GM21717 (cell line): ENCODE data around the gene ROR2.

Source experiments
- ATAC-seq: cut with Tn5 transposase; IDR thresholded peaks from one replicate; pipeline ENCODE4 v1.9.1; 2021; ENCODE audit warnings: mild to moderate bottlenecking, moderate library complexity; ENCODE audit not compliant: unreplicated experiment

The ROR2 gene

DNA sequence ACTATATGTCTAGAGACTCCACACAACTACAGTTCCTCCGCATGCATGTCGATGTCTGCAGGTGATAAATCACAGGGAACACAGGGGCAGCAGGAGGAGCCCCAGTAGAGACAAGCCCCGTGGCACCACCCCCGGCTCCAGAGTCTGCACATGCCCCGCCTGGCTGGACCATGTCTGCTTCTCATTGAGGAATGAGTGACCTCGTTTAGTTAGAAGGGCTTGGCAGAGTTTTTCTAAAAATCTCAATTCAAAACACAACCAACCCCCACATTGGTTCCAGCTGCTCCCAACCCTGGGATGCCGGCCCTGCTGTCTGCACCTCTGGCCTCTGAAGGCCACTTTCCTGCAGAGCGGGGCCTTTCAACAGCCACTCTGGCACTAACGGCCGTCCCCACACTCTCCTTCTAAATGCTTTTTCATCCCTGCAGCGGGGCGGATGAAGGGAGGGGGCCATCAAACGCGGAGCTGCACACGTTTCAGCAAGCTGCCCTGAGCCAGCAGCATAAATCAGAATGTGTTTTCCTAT, 106.3 kb downstream of the ROR2 start:
- no peak for ATAC-seq

DNA sequence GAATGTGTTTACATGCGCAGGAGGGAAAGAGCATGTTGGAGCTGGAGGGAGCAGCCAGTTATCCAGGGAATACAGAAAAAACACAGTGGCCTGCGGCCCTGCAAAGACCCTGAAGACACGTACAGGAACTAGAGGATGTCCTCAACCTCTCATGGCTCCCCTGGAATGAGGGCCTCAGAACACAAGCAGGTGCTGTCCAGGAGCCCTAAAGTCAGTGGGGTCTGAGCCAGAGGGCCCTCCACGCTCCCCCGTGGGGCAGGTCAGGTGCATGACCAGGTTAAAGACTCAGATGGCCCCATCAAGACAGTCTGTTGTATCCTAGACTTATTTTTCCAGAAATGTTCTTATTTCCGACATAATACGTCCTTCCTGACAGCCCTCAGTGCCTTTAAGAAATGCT, 106.9 kb downstream of the ROR2 start:
- no peak for ATAC-seq

DNA sequence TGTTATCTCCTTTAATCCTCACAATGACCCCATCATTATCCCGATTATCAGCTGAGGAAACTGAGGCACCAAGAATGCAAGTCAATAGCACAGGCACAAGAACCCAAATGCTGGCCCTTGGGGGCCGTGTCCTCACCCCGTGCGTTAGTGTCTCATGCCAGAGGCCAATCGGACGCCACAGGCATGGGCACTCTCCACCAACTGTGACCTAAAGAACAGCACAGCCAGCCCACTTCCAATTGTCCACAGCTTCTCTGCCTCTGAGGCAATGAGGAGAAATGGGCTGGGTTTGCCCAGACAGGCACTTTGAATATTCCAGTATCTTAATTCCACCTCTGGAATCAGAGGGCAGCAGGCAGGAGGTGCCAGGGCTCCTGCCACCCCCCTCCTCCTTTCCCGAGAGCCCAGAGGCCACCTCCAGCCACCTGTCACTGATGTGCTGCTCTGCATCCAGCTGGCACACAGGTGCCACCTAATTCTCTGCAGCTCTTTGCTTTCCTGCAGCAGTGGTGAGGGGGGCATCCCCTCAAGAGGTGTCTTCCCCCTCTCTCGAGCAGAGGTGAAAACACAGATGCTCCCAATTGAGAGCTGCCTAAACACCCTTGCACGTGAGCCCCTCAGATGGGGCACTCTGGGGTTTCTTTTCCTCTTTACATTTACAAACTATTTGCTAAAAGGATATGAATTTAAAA, 107.5 kb downstream of the ROR2 start:
- ATAC-seq = no peak

DNA sequence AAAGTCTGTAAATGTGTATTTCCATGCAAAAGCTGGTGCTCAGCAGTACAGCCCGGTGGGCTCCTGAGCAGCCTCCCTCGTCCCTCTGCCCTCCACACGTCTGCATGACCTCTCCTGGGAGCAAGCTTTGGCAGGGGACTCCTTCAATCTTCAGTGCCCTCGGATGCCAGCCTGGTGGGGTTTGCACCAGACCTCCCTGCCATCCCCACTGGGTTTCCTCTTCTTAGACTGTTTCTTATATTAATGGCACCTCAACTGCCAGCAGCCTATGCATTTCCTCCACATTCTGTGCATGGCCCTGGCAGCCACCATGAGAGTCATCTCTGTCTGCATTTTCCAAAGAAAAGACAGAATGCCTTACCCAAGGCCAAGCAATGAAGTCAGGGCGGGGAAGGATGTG, 108.4 kb downstream of the ROR2 start:
- ATAC-seq = no peak

DNA sequence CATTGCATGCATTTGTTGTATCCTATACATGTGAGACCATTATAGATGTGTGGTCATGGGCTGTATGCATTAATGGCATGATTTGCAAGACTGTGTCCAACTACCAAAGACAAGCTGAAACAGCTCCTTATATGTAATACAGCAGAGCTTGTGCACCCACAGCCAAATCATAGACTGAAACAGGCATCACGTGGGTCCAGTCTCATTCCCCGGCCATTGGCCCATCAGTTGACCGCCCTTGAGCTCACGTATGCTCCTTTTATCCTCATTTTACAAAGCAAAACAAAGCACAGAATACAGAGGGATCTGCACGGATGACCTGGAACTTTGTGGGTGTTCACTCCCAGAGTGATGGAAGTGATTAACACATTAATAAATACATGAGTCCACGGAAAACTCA, 109.1 kb downstream of the ROR2 start:
- no peak for ATAC-seq

DNA sequence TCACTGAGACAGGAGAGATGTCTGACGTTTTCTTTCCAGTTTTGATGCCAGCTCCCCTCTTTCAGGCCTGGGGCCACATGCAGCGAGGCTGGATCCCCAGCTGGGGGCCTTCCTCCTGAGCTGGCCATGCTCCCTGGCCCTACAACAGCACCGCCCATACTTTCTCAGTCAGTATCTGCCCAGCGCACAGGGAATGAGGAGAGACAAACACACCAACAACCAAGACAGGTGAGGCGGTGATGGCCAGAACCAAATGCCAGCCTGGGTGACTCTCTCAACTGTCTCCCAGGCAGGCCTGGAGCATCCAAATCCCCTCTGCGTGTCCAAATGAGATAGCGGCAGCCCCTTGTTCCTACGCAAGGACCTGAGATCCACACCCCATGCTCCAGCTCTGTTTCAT, 109.6 kb downstream of the ROR2 start:
- no peak for ATAC-seq

DNA sequence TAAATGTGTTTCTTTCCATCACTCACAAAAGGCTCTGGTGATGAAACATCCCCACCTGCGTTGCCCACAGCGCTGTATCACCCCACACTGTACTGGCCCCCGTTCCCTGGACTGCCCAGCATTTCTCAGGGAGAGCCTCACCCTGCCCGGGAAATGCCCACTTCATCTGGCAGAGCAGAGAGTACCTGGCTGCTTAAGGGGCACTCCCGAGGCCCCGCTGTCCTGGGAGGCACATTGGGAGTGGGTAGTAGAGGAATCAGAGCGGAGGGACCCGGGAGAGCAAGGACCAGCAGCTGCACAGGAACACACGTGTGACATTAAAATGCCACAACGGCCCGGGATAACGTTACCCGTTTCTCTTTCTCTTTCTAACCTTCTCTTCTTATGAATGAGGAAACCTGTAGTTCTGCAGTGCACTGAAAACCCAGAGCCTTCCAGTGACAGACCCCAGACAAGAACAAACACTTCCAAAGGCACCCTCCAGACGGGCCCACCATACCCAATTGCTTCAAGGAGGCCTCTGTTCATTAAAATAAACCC, 110.0 kb downstream of the ROR2 start:
- no peak for ATAC-seq

DNA sequence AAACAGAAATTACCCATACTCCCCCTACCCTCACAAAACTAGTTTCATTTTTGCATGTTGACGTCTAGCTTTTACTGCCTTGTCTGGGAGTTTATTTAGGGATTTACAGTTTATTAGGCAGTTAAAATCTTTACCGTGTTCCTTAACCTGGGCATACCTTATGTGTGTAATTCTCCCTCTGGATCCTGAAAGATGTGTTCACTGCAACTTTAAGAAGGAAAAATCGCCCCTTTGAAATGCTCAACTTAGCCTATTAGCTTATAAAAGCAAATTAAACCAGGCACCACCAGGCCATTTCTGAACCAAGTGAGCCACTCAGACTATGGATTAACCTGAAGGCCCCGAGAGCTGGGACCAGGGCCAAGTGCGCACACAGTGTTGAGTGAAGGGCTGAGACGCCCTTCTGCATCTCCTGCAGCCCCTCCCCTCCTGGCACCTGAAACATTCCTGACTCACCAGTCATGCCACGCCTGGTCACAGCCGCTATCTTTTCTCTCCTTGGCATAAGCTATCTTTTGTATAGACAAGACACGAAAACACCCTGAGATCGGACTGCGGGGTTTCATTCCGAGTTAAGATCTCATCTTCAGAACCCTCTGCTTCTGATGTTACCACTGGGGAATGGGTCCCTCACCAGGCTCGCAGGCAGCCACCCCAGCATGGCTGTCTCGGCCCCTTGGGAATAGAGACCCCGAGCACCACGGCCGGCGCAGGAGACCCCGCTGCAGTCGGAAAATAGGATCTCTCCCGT, 111.9 kb downstream of the ROR2 start:
- no peak for ATAC-seq

DNA sequence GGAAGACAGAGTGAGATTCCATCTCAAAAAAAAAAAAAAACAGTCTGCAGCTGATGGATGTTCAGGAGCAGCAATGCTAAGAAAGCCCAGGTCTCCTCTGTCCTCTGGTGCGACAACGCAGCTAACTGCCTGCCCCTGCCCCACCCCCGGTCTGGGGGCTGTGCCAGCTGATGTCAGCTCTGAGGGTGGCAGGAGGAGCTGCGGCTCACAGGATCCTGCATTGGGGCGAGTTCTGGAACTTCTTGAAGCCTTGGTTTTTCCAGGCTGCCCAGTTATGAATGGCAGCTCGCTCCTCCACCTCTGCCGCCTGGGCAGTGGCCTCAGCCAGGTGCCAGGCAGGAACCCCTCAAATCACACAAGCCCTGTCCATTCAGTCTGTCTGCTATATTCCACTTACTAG, 113.5 kb downstream of the ROR2 start:
- ATAC-seq = no peak

DNA sequence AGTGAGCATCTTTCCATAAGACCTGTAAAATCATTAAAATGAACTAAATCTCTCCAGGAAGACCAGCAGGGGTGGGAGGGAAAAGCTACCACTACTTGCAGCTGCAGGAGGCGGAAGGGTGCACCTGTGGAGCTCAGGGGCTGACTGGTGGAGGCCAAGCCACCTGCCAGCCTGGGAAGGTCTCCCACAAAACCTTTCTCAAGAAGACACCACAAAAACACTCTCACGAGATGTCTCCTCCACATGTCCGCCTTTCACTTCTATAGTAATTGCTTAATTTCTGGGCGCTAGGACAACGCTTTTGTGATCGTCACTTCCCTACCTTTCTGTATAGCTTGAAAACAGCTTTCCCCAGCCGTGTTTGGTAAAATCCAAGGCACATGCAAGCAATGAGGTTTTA, 114.4 kb downstream of the ROR2 start:
- no peak for ATAC-seq

DNA sequence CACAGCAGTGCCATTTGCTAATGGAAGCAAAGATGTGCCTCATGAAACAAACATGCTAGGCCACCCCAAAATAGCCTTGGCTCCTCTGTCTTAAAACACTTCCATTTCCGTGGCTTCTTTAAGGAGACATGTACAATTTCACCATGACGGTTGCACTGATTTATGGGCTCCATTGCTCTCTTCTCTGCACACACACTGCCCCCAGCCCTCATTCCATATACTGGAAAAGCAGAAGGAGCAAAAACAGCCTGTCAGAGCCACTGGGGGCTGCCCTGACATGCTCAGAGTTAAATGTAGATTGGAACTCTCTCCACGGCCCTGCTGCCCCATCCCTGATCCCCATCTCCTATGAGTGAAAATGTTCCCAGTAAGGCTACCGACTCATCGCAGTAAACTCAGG, 114.8 kb downstream of the ROR2 start:
- no peak for ATAC-seq

DNA sequence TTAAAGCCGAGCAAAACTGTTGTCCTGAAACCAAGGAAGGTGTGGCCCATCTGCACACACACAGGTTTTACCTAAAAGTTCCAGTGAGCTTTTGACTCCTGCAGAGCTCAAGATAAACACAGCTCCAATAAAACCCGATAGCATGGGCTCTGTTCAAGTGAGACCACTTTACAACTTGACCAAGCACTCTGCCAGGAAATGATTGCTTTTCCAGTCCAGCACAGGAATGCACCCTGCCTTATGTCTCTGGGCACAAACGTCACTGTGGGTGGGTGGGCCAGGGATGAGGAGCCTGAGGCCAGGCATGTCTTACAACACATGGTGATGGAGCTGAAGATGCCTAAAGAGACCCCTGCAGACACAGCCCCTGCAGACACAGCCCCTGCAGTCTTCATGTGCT, 115.3 kb downstream of the ROR2 start:
- no peak for ATAC-seq

DNA sequence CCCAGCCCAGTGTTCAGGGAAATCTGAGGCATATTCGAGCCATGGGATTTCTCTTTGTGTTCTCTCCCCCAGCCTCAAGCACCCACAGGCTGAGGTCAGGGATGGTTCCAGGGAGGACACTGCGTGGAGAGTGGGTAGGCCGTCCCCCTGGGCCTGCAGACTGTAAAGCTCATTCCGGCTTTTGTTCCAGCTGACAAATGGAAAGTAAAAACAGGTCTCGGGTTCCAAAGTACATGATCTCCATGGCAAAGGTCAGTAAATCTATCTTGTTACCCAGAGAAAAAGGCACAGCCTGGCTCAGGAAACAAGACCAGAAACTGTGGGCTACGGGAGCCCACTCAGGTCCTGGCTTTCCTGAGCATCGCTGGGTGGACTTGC, 116.2 kb downstream of the ROR2 start:
- no peak for ATAC-seq

DNA sequence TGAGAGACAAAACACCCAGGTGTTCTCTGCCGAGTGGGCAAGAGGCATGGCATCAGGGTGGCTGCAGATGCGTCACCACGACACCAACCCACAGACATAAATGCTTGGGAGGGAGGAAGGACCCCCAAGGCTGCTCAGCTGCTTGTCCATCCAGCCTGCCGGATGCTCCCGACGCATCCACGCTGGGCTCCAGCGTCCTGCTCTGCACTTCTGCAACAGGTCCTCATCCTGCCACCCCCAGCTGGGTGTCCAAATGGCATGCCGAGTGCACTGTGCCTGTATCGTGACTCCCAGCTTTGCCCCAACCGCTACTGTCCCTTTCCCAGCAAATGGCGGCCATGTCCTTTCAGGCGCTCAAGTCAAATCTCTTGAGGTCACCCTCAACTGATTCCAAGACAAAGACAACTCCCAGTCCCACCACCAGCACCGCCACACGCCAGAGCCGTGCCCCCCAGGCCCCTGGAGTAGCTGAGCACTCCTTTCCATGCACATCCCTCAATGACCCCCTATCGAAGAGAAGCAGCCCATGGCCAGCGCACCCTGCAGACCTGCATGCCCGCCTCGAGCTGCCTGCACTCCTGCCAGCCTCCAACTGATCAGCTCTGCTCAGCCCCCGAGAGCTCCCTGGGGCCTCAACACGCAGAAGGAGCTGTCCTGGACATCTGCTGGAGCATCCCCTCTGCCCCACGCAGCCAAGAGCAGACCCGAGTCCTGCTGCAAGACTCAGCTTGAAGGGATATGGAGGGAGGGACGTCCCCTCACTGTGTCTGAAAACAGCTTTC, 116.7 kb downstream of the ROR2 start:
- no peak for ATAC-seq

DNA sequence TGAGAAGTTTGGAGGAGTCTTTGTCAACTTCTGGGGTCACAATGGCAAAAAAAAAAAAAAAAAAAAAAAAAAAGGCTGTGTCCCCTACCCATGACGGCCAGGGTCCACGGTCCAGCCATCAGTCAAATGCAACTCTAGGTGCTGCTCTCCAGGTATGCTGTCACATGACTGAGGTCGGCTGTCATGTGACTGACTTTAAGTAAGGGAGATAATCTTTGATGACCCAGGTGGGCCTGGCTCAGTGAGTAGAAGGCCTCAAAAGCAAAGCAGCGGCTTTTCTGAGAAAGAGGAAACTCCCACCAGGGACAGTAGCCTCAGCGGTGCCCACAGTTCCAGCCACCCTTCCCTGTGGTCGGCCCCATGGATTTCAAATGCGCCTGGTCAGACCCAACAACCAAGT, 117.7 kb downstream of the ROR2 start:
- no peak for ATAC-seq

DNA sequence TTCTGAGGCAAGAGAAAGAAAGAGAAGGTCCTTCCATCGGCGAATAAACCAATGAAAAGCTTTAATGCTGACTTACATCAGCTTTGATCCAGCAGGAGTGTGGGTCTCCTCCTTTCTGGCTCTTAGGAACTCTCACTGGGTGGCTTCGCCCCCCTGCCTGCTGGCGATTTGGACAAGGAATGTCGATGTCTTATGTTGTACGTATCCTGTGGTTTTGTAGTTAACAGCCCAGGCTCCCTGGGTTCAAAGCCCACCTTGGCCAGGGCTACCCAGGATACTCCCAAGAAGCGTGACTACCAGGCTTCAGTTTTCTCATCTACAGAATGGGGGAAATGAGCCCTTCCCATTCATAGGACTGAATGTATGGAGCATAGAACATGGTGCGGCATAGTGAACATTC, 124.2 kb downstream of the ROR2 start:
- no peak for ATAC-seq

DNA sequence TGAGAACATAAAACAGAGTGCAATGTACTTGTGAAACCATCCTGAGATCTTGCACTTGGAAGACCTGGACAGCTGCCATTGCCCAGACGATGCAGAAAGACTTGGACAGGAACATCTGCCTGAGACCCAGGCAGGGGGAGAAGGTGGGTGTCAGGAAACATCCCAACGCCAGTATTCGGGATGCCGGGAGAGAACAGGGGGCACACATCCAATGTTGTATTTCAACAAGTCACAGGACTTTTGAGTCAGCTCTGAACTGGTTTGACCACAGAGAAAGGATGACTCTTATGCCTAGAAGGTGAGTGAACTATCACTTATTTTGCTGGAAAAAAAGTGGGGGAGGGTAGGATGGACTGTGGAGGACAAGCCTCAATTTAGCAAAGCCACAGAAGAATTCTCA, 124.6 kb downstream of the ROR2 start:
- ATAC-seq = no peak

DNA sequence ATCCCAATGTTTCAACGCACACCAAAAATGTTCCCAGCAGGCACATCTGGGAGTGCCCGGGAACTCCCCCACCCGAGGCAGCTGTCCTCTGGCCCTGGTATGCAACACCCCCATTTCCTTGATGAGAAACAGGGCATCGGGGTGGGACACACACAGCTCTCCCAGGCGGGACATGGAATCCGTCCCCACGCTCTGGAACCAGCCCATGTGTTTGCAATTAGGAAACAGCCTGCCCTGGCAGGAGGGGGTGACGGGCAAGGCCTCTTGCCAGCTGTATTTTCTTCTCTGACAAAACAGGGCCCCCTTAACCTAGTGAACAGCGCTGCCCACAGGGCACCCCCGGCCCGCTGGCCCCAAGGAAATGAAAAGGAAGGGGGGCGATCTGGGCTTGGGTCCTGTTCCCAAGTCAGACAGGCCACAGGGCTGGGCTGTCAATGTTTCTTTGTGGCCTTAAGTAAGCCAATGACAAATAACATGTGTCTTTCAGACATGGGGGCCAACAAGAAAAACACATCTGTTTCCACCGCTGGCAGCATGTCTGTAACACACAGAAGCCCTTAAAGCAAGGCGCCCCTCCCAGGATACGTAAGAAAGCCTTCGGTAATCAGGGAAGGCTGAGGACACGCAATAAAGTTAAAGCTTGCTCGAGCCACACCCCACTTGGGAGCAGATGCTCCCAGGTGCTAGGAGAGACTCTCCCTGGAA, 125.3 kb downstream of the ROR2 start:
- no peak for ATAC-seq

DNA sequence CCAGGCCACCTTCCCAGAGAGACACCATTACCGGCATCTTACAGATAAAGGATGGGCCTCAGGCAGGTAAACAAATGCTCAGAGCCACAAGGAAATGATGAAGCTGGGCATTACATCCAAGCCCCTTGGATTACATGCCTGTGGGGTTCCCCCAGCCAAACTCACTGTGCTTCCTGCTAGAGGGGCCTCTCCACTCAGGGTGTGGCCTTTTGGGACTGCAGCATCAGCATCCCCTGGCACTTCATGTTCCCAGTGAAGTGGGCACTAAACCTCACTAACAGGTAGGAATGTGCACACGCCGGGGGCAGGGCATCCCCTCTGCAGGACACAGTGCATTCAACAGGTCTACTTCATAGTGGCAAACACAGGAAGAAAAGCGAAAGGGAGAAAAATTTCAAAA, 125.9 kb downstream of the ROR2 start:
- no peak for ATAC-seq

DNA sequence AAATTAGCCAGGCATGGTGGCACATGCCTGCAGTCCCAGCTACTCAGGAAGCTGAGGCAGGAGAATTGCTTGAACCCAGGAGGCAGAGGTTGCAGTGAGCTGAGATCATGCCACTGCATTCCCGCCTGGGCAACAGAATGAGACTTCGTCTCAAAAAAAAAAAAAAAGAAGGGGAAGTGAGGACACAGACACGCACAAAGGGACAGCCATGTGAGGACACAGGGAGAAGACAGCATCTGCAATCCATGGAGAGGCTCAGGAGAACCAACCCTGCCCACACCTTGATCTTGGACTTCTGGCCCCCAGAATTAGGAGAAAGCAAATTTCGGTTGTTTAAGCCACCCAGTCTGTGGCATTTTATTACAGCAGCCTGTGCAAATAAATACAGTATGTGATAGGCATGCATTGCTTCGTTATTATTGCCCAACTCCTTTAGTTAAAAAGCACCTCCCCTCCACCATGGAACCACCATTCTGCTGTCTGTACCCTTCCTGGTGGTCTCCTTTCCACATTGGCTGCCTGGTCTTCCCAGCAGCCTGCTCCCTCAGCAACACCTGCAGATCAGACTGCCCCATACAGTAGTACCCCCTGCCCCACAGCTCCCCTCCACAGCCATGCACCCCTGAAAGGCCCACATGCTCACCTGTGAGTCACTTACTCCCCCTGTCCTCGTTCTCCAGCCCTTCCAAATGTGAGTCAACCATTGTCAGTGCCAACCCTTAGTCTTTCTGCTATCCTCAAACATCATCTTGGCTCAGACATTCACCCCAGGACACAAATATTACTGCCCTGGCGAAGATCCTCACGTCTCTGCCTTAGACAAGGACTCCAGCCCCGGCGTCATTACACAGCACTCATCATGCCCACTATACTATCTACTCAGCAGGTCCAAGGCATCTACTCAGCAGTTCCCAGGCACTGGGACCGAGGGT, 128.8 kb downstream of the ROR2 start:
- no peak for ATAC-seq
